Colonic mucosa (tissue), 4 donors: Measurements from ENCODE around the gene RUNX3. TPM values are rescaled to one million over a fixed set of nuclear protein-coding genes. Genes with fewer than 3 reads are reported as not detected.

Experiments used
- DNase-seq: peaks from one replicate; pipeline ENCODE4 v3.0.0-alpha.2; 2020
- H3K27ac ChIP-seq: fragments of 200-600 bp; one replicate; pipeline ENCODE4 v1.8.0; 2021
- H3K27me3 ChIP-seq: fragments of 200-600 bp; one replicate; pipeline ENCODE4 v1.8.0; 2021
- H3K36me3 ChIP-seq: fragments of 200-600 bp; one replicate; pipeline ENCODE4 v1.8.0; 2021
- H3K4me1 ChIP-seq: fragments of 200-600 bp; one replicate; pipeline ENCODE4 v1.8.0; 2021; ENCODE audit warnings: mild to moderate bottlenecking
- H3K4me3 ChIP-seq: fragments of 200-600 bp; one replicate; pipeline ENCODE4 v1.8.0; 2021
- H3K9ac ChIP-seq, 2 donors: one replicate each; pipeline ENCODE4 v1.7.0; 2013; ENCODE audit warnings: control low read depth in 2 of 2, low read depth in 2 of 2, low read length in 2 of 2
- H3K9me3 ChIP-seq: fragments of 200-600 bp; one replicate; pipeline ENCODE4 v1.8.0; 2021
- CTCF ChIP-seq: fragments of 200-600 bp; IDR thresholded peaks from one replicate; pipeline ENCODE4 v1.8.0; 2022; ENCODE audit warnings: antibody characterized with exemption, mild to moderate bottlenecking
- intact Hi-C: fragments of 100-400 bp; cut with DNase I; formaldehyde crosslinking; loops from one replicate; pipeline ENCODE4 v1.14.1; 2022
- total RNA-seq, 2 donors: library from RNA; stranded (reverse); fragmentation: NEBNext Ultra II Directional in 1 of 2; extraction: Animal tissue kit (Norgen Biotek cat#: 25700) in 1 of 2; gene quantifications; one replicate each; pipeline ENCODE4 v1.2.1, GENCODE V29; 2021
- donor health status: healthy.
- donor health status: DM: no; HTN: no; CAD: no.
- donor health status: DM: no; HTN: no; CAD: no.

The RUNX3 gene
- total RNA-seq, 2 donors from 2014 or later: 1.6 to 3.2 TPM

- Histone ChIP-seq H3K4me1 (no peaks in the 10 kb centered on the region), H3K36me3 (no peaks in the 10 kb centered on the region), H3K9ac (no peak overlapping the region), H3K9me3 (no peaks in the 10 kb centered on the region), H3K27ac (no peak overlapping the region), H3K27me3 (no peaks in the 10 kb centered on the region), H3K4me3 (no peak overlapping the region)
- intact Hi-C loops: no loop called here
- TF ChIP-seq CTCF: no peak
- DNase-seq: no peak
Observed at GRCh38 chr1:24920533-24920925, 9.5 kb downstream of the RUNX3 start.

- intact Hi-C loops: no loop called here
- no peaks in the 10 kb centered on the region for H3K27me3 ChIP-seq
- no peak for TF ChIP-seq CTCF
- no peaks in the 10 kb centered on the region for H3K4me1 ChIP-seq
- no peaks in the 10 kb centered on the region for H3K36me3 ChIP-seq
- no peak overlapping the region for H3K4me3 ChIP-seq
- H3K9ac ChIP-seq: no peak overlapping the region
- H3K27ac ChIP-seq: no peak overlapping the region
- no peaks in the 10 kb centered on the region for H3K9me3 ChIP-seq
- DNase-seq: no peak
Observed at GRCh38 chr1:24919791-24920532, 10.1 kb downstream of the RUNX3 start.

GRCh38 chr1:24918995-24919605 is 11.0 kb downstream of the RUNX3 start:
- no peaks in the 10 kb centered on the region for H3K27me3 ChIP-seq
- no peak overlapping the region for H3K4me3 ChIP-seq
- H3K9me3 ChIP-seq: no peaks in the 10 kb centered on the region
- no peaks in the 10 kb centered on the region for H3K36me3 ChIP-seq
- no peaks in the 10 kb centered on the region for H3K4me1 ChIP-seq
- no peak overlapping the region for H3K9ac ChIP-seq
- no peak for TF ChIP-seq CTCF
- intact Hi-C loops: no loop called here
- no peak overlapping the region for H3K27ac ChIP-seq
- no peak for DNase-seq

- Histone ChIP-seq H3K4me3 (no peak overlapping the region), H3K4me1 (no peaks in the 10 kb centered on the region), H3K9me3 (no peaks in the 10 kb centered on the region), H3K27ac (no peak overlapping the region), H3K27me3 (no peaks in the 10 kb centered on the region), H3K9ac (no peak overlapping the region), H3K36me3 (no peaks in the 10 kb centered on the region)
- intact Hi-C loops: no loop called here
- no peak for TF ChIP-seq CTCF
- no peak for DNase-seq
Observed at GRCh38 chr1:24918370-24918769, 11.7 kb downstream of the RUNX3 start.

- no peak for TF ChIP-seq CTCF
- Histone ChIP-seq H3K4me1 (no peaks in the 10 kb centered on the region), H3K36me3 (no peaks in the 10 kb centered on the region), H3K4me3 (no peak overlapping the region), H3K9me3 (no peaks in the 10 kb centered on the region), H3K27ac (no peak overlapping the region), H3K27me3 (no peaks in the 10 kb centered on the region), H3K9ac (no peak overlapping the region)
- intact Hi-C loops: no loop called here
- DNase-seq: no peak
Observed at GRCh38 chr1:24917327-24918074, 12.6 kb downstream of the RUNX3 start.
